ENCODE results near the gene ITGA7.

The ITGA7 gene

GRCh38 chr12:55658635-55659391 is 48.9 kb downstream of the ITGA7 start:
- no peaks in the 10 kb centered on the region for H3K9me3 ChIP-seq (ENCODE audit: severe bottlenecking)
- no peaks in the 10 kb centered on the region for H3K4me1 ChIP-seq (ENCODE audit: insufficient read depth, poor library complexity, severe bottlenecking)
- H3K4me3 ChIP-seq (ENCODE audit: severe bottlenecking), result no peak overlapping the region
- ATAC-seq (ENCODE audit: low read depth), result no peak; the same call in 2 of the 3 replicates
- H3K27me3 ChIP-seq (ENCODE audit: insufficient read depth, poor library complexity, severe bottlenecking), result no peaks in the 10 kb centered on the region
- no peaks in the 10 kb centered on the region for H3K36me3 ChIP-seq (ENCODE audit: low read depth)
- no peak for DNase-seq (ENCODE audit: low spot score)
- H3K27ac ChIP-seq (ENCODE audit: poor library complexity, severe bottlenecking), result no peak overlapping the region
- no peak for TF ChIP-seq CTCF (IDR thresholded peaks at IDR 0.05; ENCODE audit: poor library complexity, severe bottlenecking)

- no peak for TF ChIP-seq CTCF (IDR thresholded peaks at IDR 0.05; ENCODE audit: poor library complexity, severe bottlenecking)
- Histone ChIP-seq H3K36me3 (ENCODE audit: low read depth) (no peaks in the 10 kb centered on the region), H3K4me3 (ENCODE audit: severe bottlenecking) (no peak overlapping the region), H3K27ac (ENCODE audit: poor library complexity, severe bottlenecking) (no peak overlapping the region), H3K27me3 (ENCODE audit: insufficient read depth, poor library complexity, severe bottlenecking) (no peaks in the 10 kb centered on the region), H3K9me3 (ENCODE audit: severe bottlenecking) (no peaks in the 10 kb centered on the region), H3K4me1 (ENCODE audit: insufficient read depth, poor library complexity, severe bottlenecking) (no peaks in the 10 kb centered on the region)
- ATAC-seq (ENCODE audit: low read depth), result no peak
- DNase-seq (ENCODE audit: low spot score), result no peak
Measured at GRCh38 chr12:55658212-55658611, 49.5 kb downstream of the ITGA7 start.

GRCh38 chr12:55657212-55657611 is 50.5 kb downstream of the ITGA7 start:
- Histone ChIP-seq H3K27me3 (ENCODE audit: insufficient read depth, poor library complexity, severe bottlenecking) (no peaks in the 10 kb centered on the region), H3K4me1 (ENCODE audit: insufficient read depth, poor library complexity, severe bottlenecking) (no peaks in the 10 kb centered on the region), H3K36me3 (ENCODE audit: low read depth) (no peaks in the 10 kb centered on the region), H3K4me3 (ENCODE audit: severe bottlenecking) (no peak overlapping the region), H3K9me3 (ENCODE audit: severe bottlenecking) (no peaks in the 10 kb centered on the region), H3K27ac (ENCODE audit: poor library complexity, severe bottlenecking) (no peak overlapping the region)
- TF ChIP-seq CTCF (IDR thresholded peaks at IDR 0.05; ENCODE audit: poor library complexity, severe bottlenecking), result no peak
- DNase-seq (ENCODE audit: low spot score), result no peak
- no peak for ATAC-seq (ENCODE audit: low read depth)

- ATAC-seq (ENCODE audit: low read depth) (no peak), DNase-seq (ENCODE audit: low spot score) (no peak)
- no peak for TF ChIP-seq CTCF (IDR thresholded peaks at IDR 0.05; ENCODE audit: poor library complexity, severe bottlenecking)
Measured at GRCh38 chr12:55654511-55655214, 53.0 kb downstream of the ITGA7 start.

GRCh38 chr12:55653031-55653430 is 54.7 kb downstream of the ITGA7 start:
- DNase-seq (ENCODE audit: low spot score) (no peak), ATAC-seq (ENCODE audit: low read depth) (no peak)
- Histone ChIP-seq H3K36me3 (ENCODE audit: low read depth) (no peaks in the 10 kb centered on the region), H3K9me3 (ENCODE audit: severe bottlenecking) (no peaks in the 10 kb centered on the region), H3K4me1 (ENCODE audit: insufficient read depth, poor library complexity, severe bottlenecking) (no peaks in the 10 kb centered on the region), H3K4me3 (ENCODE audit: severe bottlenecking) (no peak overlapping the region), H3K27me3 (ENCODE audit: insufficient read depth, poor library complexity, severe bottlenecking) (no peaks in the 10 kb centered on the region), H3K27ac (ENCODE audit: poor library complexity, severe bottlenecking) (no peak overlapping the region)
- no peak for TF ChIP-seq CTCF (IDR thresholded peaks at IDR 0.05; ENCODE audit: poor library complexity, severe bottlenecking)

More at GRCh38 chr12:55654511-55655214, 53.0 kb downstream of the ITGA7 start:
- Histone ChIP-seq H3K27ac (ENCODE audit: poor library complexity, severe bottlenecking) (no peak overlapping the region), H3K4me1 (ENCODE audit: insufficient read depth, poor library complexity, severe bottlenecking) (no peaks in the 10 kb centered on the region), H3K27me3 (ENCODE audit: insufficient read depth, poor library complexity, severe bottlenecking) (no peaks in the 10 kb centered on the region), H3K9me3 (ENCODE audit: severe bottlenecking) (no peaks in the 10 kb centered on the region), H3K4me3 (ENCODE audit: severe bottlenecking) (no peak overlapping the region), H3K36me3 (ENCODE audit: low read depth) (no peaks in the 10 kb centered on the region)
